HCEC 1CT (cell line): Measurements from ENCODE around the gene TACR2.
A peak's percentile ranks its signal among the peaks of the same experiment; 100 is the strongest.

Source experiments
- DNase-seq: peaks from one replicate; pipeline ENCODE4 v3.0.0-alpha.2; 2017

Gene TACR2

GRCh38 chr10:69366738-69367137, 50.0 kb downstream of the TACR2 start:
- DNase-seq: no peak

- DNase-seq: no peak
These were observed 52.3 kb downstream of the TACR2 start for GRCh38 chr10:69364232-69364940.

- DNase-seq: no peak
These were observed 53.1 kb downstream of the TACR2 start for GRCh38 chr10:69363666-69364065.

- peak; percentile 94 for DNase-seq
These were observed 54.2 kb downstream of the TACR2 start for GRCh38 chr10:69362471-69362954.

- no peak for DNase-seq
These were observed 55.5 kb downstream of the TACR2 start for GRCh38 chr10:69361303-69361614.

- peak; percentile 94 for DNase-seq
These were observed 56.0 kb downstream of the TACR2 start for GRCh38 chr10:69360485-69361302.

- no peak for DNase-seq
These were observed 57.1 kb downstream of the TACR2 start for GRCh38 chr10:69359594-69359993.

- peak; percentile 49 for DNase-seq
These were observed 57.6 kb downstream of the TACR2 start for GRCh38 chr10:69359148-69359547.

- no peak for DNase-seq
These were observed 58.4 kb downstream of the TACR2 start for GRCh38 chr10:69358148-69358795.

- DNase-seq: no peak
These were observed 60.5 kb downstream of the TACR2 start for GRCh38 chr10:69356187-69356586.

- DNase-seq: no peak
These were observed 62.6 kb downstream of the TACR2 start for GRCh38 chr10:69353977-69354635.
